Keratinocyte (primary cell): Measurements from ENCODE around the gene C2CD2L. TPM values are rescaled to one million over a fixed set of nuclear protein-coding genes. Genes with fewer than 3 reads are reported as not detected.
A peak's percentile ranks its signal among the peaks of the same experiment; 100 is the strongest.

Experiments
- DNase-seq: peaks from one replicate; pipeline ENCODE4 v3.0.0-alpha.2; 2011; ENCODE audit warnings: low read depth, missing footprints, low spot score
- FAIRE-seq: peaks from 2 replicates; lab custom pipeline; 2011; peaks lifted over from hg19 to GRCh38; lab: Jason Lieb, UNC
- H2AFZ ChIP-seq: 2 replicates; pipeline ENCODE4 v1.6.0; 2012; ENCODE audit warnings: low read length, control low read depth, inconsistent platforms; ENCODE audit not compliant: control insufficient read depth
- H3K27ac ChIP-seq: 2 replicates; pipeline ENCODE4 v1.5.1; 2011; ENCODE audit warnings: low read length; ENCODE audit not compliant: control insufficient read depth, insufficient read depth
- H3K27me3 ChIP-seq: 3 replicates; pipeline ENCODE4 v1.6.0; 2011; ENCODE audit warnings: low read length; ENCODE audit not compliant: control insufficient read depth, insufficient read depth; ENCODE audit errors: extremely low read depth
- H3K36me3 ChIP-seq, 2 experiments: 2 replicates in 1 of 2; 3 replicates in 1 of 2; pipeline ENCODE4 v1.5.1; 2011; ENCODE audit warnings: low read length in 2 of 2, mild to moderate bottlenecking in 1 of 2; ENCODE audit not compliant: control insufficient read depth in 2 of 2, insufficient read depth in 2 of 2; ENCODE audit errors: extremely low read depth in 1 of 2
- H3K4me1 ChIP-seq: 3 replicates; pipeline ENCODE4 v1.5.1; 2011; ENCODE audit warnings: low read length; ENCODE audit not compliant: control insufficient read depth, insufficient read depth; ENCODE audit errors: extremely low read depth
- H3K4me2 ChIP-seq: 3 replicates; pipeline ENCODE4 v1.6.0; 2011; ENCODE audit warnings: low read depth, low read length; ENCODE audit not compliant: control insufficient read depth, insufficient read depth; ENCODE audit errors: extremely low read depth
- H3K4me3 ChIP-seq, 3 experiments: fragments of 200-600 bp in 1 of 3; sonication (generic) in 1 of 3; 2 replicates in 2 of 3; 3 replicates in 1 of 3; pipeline ENCODE4 v1.5.1; 2011 to 2016; ENCODE audit warnings: low read length in 3 of 3, mild to moderate bottlenecking in 3 of 3, control low read depth in 2 of 3, inconsistent platforms in 1 of 3, low read depth in 1 of 3, mixed read lengths in 1 of 3, mixed run types in 1 of 3, moderate library complexity in 1 of 3; ENCODE audit not compliant: control insufficient read depth in 2 of 3, insufficient read depth in 2 of 3; ENCODE audit errors: extremely low read depth in 1 of 3
- H3K79me2 ChIP-seq: 2 replicates; pipeline ENCODE4 v1.6.0; 2012; ENCODE audit warnings: low read length; ENCODE audit not compliant: control insufficient read depth, insufficient read depth
- H3K9ac ChIP-seq: 3 replicates; pipeline ENCODE4 v1.6.0; 2011; ENCODE audit warnings: low read length; ENCODE audit not compliant: control insufficient read depth, insufficient read depth; ENCODE audit errors: extremely low read depth
- H3K9me1 ChIP-seq: 3 replicates; pipeline ENCODE4 v1.6.0; 2011; ENCODE audit warnings: low read length; ENCODE audit not compliant: control insufficient read depth, insufficient read depth; ENCODE audit errors: extremely low read depth
- H3K9me3 ChIP-seq: 2 replicates; pipeline ENCODE4 v1.5.1; 2012; ENCODE audit warnings: low read depth, low read length; ENCODE audit not compliant: control insufficient read depth
- H4K20me1 ChIP-seq: 3 replicates; pipeline ENCODE4 v1.6.0; 2011; ENCODE audit warnings: low read length; ENCODE audit not compliant: control insufficient read depth, insufficient read depth; ENCODE audit errors: extremely low read depth
- EZH2 ChIP-seq: IDR thresholded peaks from one replicate; pipeline ENCODE4 v1.6.1; 2012; ENCODE audit warnings: inconsistent platforms, mild to moderate bottlenecking, low read length, moderate library complexity
- dilution Hi-C: fragments of 300-500 bp; cut with MboI; formaldehyde crosslinking; loops from one replicate; pipeline ENCODE4 v1.7.0; 2020; ENCODE audit warnings: low sequenced_read_pairs; ENCODE audit not compliant: extremely low pct_ligation_motif_present
- polyA plus RNA-seq, 5 experiments: library from polyadenylated mRNA; depleted of rRNA in 3 of 5; stranded (reverse) in 3 of 5; stranded (forward) in 1 of 5; unstranded in 1 of 5; fragments of >200 nt; gene quantifications; 1 replicate in 1 of 5; 2 replicates in 3 of 5; 3 replicates in 1 of 5; pipeline versions ENCODE4 v1.2.1 to v1.2.3, GENCODE V29; 2011 to 2012; ENCODE audit warnings: missing spikeins in 2 of 5, low read depth in 1 of 5, low replicate concordance in 1 of 5
- TF ChIP-seq, protein P1 (sequence below), 3 experiments: IDR thresholded peaks in 1 of 3; conservative IDR thresholded peaks in 1 of 3; optimal IDR thresholded peaks in 1 of 3; 2 replicates in 2 of 3; 3 replicates in 1 of 3; pipeline versions ENCODE3 to v1.5.1; 2011; ENCODE audit warnings: low read length in 3 of 3, mild to moderate bottlenecking in 3 of 3, moderate library complexity in 2 of 3, control low read depth in 1 of 3, inconsistent platforms in 1 of 3; ENCODE audit not compliant: insufficient read depth in 2 of 3; ENCODE audit errors: extremely low read depth in 1 of 3

Gene C2CD2L
- polyA plus RNA-seq, 1 donor (not counting 4 experiments of a cell fraction or from before 2014, with no cell fraction given) = 2.9 TPM

GRCh38 chr11:119153049-119153818, 46.1 kb downstream of the C2CD2L start:
- TF ChIP-seq EZH2 = no peak
- TF ChIP-seq, protein P1, sequence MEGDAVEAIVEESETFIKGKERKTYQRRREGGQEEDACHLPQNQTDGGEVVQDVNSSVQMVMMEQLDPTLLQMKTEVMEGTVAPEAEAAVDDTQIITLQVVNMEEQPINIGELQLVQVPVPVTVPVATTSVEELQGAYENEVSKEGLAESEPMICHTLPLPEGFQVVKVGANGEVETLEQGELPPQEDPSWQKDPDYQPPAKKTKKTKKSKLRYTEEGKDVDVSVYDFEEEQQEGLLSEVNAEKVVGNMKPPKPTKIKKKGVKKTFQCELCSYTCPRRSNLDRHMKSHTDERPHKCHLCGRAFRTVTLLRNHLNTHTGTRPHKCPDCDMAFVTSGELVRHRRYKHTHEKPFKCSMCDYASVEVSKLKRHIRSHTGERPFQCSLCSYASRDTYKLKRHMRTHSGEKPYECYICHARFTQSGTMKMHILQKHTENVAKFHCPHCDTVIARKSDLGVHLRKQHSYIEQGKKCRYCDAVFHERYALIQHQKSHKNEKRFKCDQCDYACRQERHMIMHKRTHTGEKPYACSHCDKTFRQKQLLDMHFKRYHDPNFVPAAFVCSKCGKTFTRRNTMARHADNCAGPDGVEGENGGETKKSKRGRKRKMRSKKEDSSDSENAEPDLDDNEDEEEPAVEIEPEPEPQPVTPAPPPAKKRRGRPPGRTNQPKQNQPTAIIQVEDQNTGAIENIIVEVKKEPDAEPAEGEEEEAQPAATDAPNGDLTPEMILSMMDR (optimal IDR thresholded peaks at IDR 0.05 in 1 of 3, IDR thresholded peaks at IDR 0.05 in 1 of 3, conservative IDR thresholded peaks at IDR 0.05 in 1 of 3; ENCODE audit: extremely low read depth in 1 of 3, insufficient read depth in 2 of 3, low read length in 3 of 3) = peak in 2 of 3 experiments; percentile 5 to 12
- H4K20me1 ChIP-seq = no peaks in the 10 kb centered on the region
- H3K36me3 ChIP-seq = no peaks in the 10 kb centered on the region
- H3K9me1 ChIP-seq = no peaks in the 10 kb centered on the region
- peaks cover 8% of the 10 kb centered on the region for H3K4me1 ChIP-seq
- no peaks in the 10 kb centered on the region for H3K9me3 ChIP-seq
- no peak for FAIRE-seq
- no peak overlapping the region for H3K27ac ChIP-seq
- peaks cover 29% of the 10 kb centered on the region for H3K27me3 ChIP-seq
- no peak overlapping the region for H3K9ac ChIP-seq
- no peak overlapping the region for H3K4me3 ChIP-seq
- no peak overlapping the region for H2AFZ ChIP-seq
- no peaks in the 10 kb centered on the region for H3K79me2 ChIP-seq
- dilution Hi-C loops = no loop called here
- no peak for DNase-seq
- H3K4me2 ChIP-seq = no peak overlapping the region

DNA sequence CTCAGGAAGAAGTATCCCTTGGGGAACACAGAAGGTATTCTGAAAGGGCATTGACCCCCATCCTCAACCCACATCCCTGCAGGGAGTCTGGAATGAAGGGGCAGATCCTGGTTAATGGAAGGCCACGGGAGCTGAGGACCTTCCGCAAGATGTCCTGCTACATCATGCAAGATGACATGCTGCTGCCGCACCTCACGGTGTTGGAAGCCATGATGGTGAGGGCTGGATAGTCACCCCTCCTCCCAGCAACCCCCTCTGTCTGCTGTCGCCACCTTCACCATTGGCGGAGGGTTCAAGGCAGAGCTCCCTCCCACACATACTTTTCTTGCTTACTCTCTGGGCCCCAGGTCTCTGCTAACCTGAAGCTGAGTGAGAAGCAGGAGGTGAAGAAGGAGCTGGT, 47.0 kb downstream of the C2CD2L start:
- no peak overlapping the region for H3K9ac ChIP-seq
- peaks cover 27% of the 10 kb centered on the region for H3K27me3 ChIP-seq
- FAIRE-seq (no peak), DNase-seq (no peak)
- no peaks in the 10 kb centered on the region for H4K20me1 ChIP-seq
- H3K4me3 ChIP-seq = no peak overlapping the region
- H3K9me3 ChIP-seq = no peaks in the 10 kb centered on the region
- H3K4me1 ChIP-seq = peaks cover 2% of the 10 kb centered on the region
- H3K79me2 ChIP-seq = no peaks in the 10 kb centered on the region
- dilution Hi-C loops = no loop called here
- TF ChIP-seq EZH2 = no peak
- TF ChIP-seq, protein P1 (optimal IDR thresholded peaks at IDR 0.05 in 1 of 3, IDR thresholded peaks at IDR 0.05 in 1 of 3, conservative IDR thresholded peaks at IDR 0.05 in 1 of 3; ENCODE audit: extremely low read depth in 1 of 3, insufficient read depth in 2 of 3, low read length in 3 of 3) = no peak
- H3K9me1 ChIP-seq = no peaks in the 10 kb centered on the region
- no peaks in the 10 kb centered on the region for H3K36me3 ChIP-seq
- H3K4me2 ChIP-seq = no peak overlapping the region
- H2AFZ ChIP-seq = no peak overlapping the region
- H3K27ac ChIP-seq = no peak overlapping the region
